Endothelial cell of umbilical vein (primary cell): Measurements from ENCODE around the gene DLL4. TPM values are rescaled to one million over a fixed set of nuclear protein-coding genes. Genes with fewer than 3 reads are reported as not detected.

Experiments used
- BruUV-seq: library from RNA; stranded (reverse); fragments of 400-500 nt; replicated peaks from 2 replicates; lab custom pipeline; 2021; lab: Mats Ljungman, UMichigan
- CTCF ChIA-PET: fragments of 300-600, 350-600 bp; sonication (Branson Sonifier 250); formaldehyde crosslinking; loops from one replicate; lab custom pipeline; 2021; ENCODE audit warnings: antibody characterized with exemption, inconsistent platforms; lab: Charles Lee
- POLR2A ChIA-PET: fragments of 300-600, 350-600 bp; sonication (Branson Sonifier 250); formaldehyde crosslinking; loops from one replicate; lab custom pipeline; 2021; ENCODE audit warnings: antibody characterized with exemption, inconsistent platforms; lab: Charles Lee
- DNase-seq: peaks from one replicate; pipeline ENCODE4 v3.0.0-alpha.2; 2011; ENCODE audit warnings: low read depth, low spot score
- FAIRE-seq: peaks from 2 replicates; lab custom pipeline; 2011; peaks lifted over from hg19 to GRCh38; lab: Jason Lieb, UNC
- H2AFZ ChIP-seq: 2 replicates; pipeline ENCODE4 v1.6.0; 2012; ENCODE audit warnings: low read depth, low read length, control low read depth, inconsistent platforms
- H3K27ac ChIP-seq: 2 replicates; pipeline ENCODE4 v1.5.1; 2011; ENCODE audit warnings: low read depth, mild to moderate bottlenecking, control low read depth, low read length, moderate library complexity; ENCODE audit not compliant: insufficient read depth
- H3K27me3 ChIP-seq, 2 experiments: 2 replicates each; pipeline versions ENCODE4 v1.6.0 to v1.6.1; 2011; ENCODE audit warnings: low read length in 2 of 2, mixed read lengths in 1 of 2; ENCODE audit not compliant: control insufficient read depth in 2 of 2, insufficient read depth in 2 of 2
- H3K36me3 ChIP-seq, 2 experiments: 2 replicates in 1 of 2; 3 replicates in 1 of 2; pipeline ENCODE4 v1.5.1; 2011; ENCODE audit warnings: low read length in 2 of 2, mild to moderate bottlenecking in 1 of 2, moderate library complexity in 1 of 2; ENCODE audit not compliant: control insufficient read depth in 2 of 2, insufficient read depth in 2 of 2; ENCODE audit errors: extremely low read depth in 1 of 2
- H3K4me1 ChIP-seq: 3 replicates; pipeline ENCODE4 v1.5.1; 2011; ENCODE audit warnings: mild to moderate bottlenecking, low read length; ENCODE audit not compliant: control insufficient read depth, insufficient read depth; ENCODE audit errors: extremely low read depth
- H3K4me2 ChIP-seq: 2 replicates; pipeline ENCODE4 v1.6.1; 2011; ENCODE audit warnings: low read length, control low read depth, mixed read lengths; ENCODE audit not compliant: insufficient read depth
- H3K4me3 ChIP-seq, 3 experiments: fragments of 200-600 bp in 1 of 3; sonication (generic), shearing (Covaris generic) in 1 of 3; replicated peaks in 1 of 3; 2 replicates each; pipeline ENCODE4 v1.5.1; 2011 to 2016; ENCODE audit warnings: control low read depth in 3 of 3, low read length in 3 of 3, mild to moderate bottlenecking in 2 of 3, inconsistent platforms in 1 of 3, low read depth in 1 of 3, moderate library complexity in 1 of 3; ENCODE audit not compliant: insufficient read depth in 1 of 3
- H3K79me2 ChIP-seq: 2 replicates; pipeline ENCODE4 v1.6.0; 2012; ENCODE audit warnings: low read length, inconsistent platforms; ENCODE audit not compliant: control insufficient read depth, insufficient read depth
- H3K9ac ChIP-seq: replicated peaks from 2 replicates; pipeline ENCODE3; 2011; ENCODE audit warnings: low read length, control low read depth; ENCODE audit not compliant: insufficient read depth; ENCODE audit errors: extremely low read depth
- H3K9me1 ChIP-seq: replicated peaks from 3 replicates; pipeline ENCODE4 v1.6.0; 2011; ENCODE audit warnings: mild to moderate bottlenecking, low read length; ENCODE audit not compliant: control insufficient read depth, insufficient read depth; ENCODE audit errors: extremely low read depth
- H3K9me3 ChIP-seq: replicated peaks from 2 replicates; pipeline ENCODE4 v1.5.1; 2012; ENCODE audit warnings: low read length, inconsistent platforms; ENCODE audit not compliant: control insufficient read depth, insufficient read depth
- H4K20me1 ChIP-seq: replicated peaks from 2 replicates; pipeline ENCODE3; 2011; ENCODE audit warnings: mild to moderate bottlenecking, low read length; ENCODE audit not compliant: control insufficient read depth, insufficient read depth; ENCODE audit errors: extremely low read depth
- EZH2 ChIP-seq: IDR thresholded peaks from 2 replicates; pipeline ENCODE4 v1.6.1; 2012; ENCODE audit warnings: borderline replicate concordance, low read depth, mild to moderate bottlenecking, moderate library complexity, low read length, inconsistent platforms; ENCODE audit not compliant: severe bottlenecking
- FOS ChIP-seq: IDR thresholded peaks from 2 replicates; pipeline ENCODE4 v1.6.1; 2011; ENCODE audit warnings: mild to moderate bottlenecking, low read length, moderate library complexity, borderline replicate concordance; ENCODE audit not compliant: insufficient read depth
- GATA2 ChIP-seq: IDR thresholded peaks from 2 replicates; pipeline ENCODE4 v1.7.0; 2011; ENCODE audit warnings: low read depth, mild to moderate bottlenecking, moderate library complexity, mixed read lengths, low read length; ENCODE audit not compliant: insufficient read length, insufficient read depth
- JUN ChIP-seq: IDR thresholded peaks from 2 replicates; pipeline ENCODE4 v1.6.1; 2011; ENCODE audit warnings: borderline replicate concordance, low read depth; ENCODE audit not compliant: insufficient read length, insufficient read depth
- MYC ChIP-seq: IDR thresholded peaks from one replicate; pipeline ENCODE4 v1.6.1; 2011; ENCODE audit warnings: mild to moderate bottlenecking, low read depth, low read length
- POLR2A ChIP-seq: IDR thresholded peaks from 2 replicates; pipeline ENCODE4 v1.6.1; 2012; ENCODE audit warnings: low read depth, mild to moderate bottlenecking, control low read depth, low read length
- POLR2AphosphoS5 ChIP-seq: IDR thresholded peaks from 2 replicates; pipeline ENCODE4 v1.6.1; 2012; ENCODE audit warnings: low read depth, mild to moderate bottlenecking, control low read depth, low read length, moderate library complexity; ENCODE audit not compliant: insufficient read depth
- dilution Hi-C: fragments of 300-500 bp; cut with MboI; formaldehyde crosslinking; loops from one replicate; pipeline ENCODE4 v1.15.0; 2019; ENCODE audit warnings: low sequenced_read_pairs; ENCODE audit not compliant: extremely low pct_ligation_motif_present
- intact Hi-C: fragments of 100-400 bp; cut with micrococcal nuclease; formaldehyde crosslinking; loops from one replicate; pipeline ENCODE4 v1.10.0; 2022
- polyA plus RNA-seq, 4 experiments: library from polyadenylated mRNA; depleted of rRNA in 3 of 4; stranded (reverse) in 3 of 4; unstranded in 1 of 4; fragments of >200 nt; gene quantifications; 2 replicates each; pipeline versions ENCODE4 v1.2.1 to v1.2.3, GENCODE V29; 2011 to 2012; ENCODE audit warnings: missing spikeins in 1 of 4
- total RNA-seq: library from RNA; stranded (reverse); gene quantifications from 2 replicates; pipeline ENCODE4 v1.2.3, GENCODE V29; 2021
- TF ChIP-seq, protein P1 (sequence below): IDR thresholded peaks from 2 replicates; pipeline ENCODE4 v1.6.1; 2011; ENCODE audit not compliant: insufficient read depth, insufficient read length
- TF ChIP-seq, protein P2 (sequence below), 2 donors: IDR thresholded peaks; 1 replicate in 1 of 2; 2 replicates in 1 of 2; pipeline ENCODE4 v1.5.1; 2011; ENCODE audit warnings: low read length in 2 of 2, mild to moderate bottlenecking in 2 of 2, moderate library complexity in 2 of 2, control low read depth in 1 of 2, inconsistent platforms in 1 of 2, low read depth in 1 of 2; ENCODE audit not compliant: insufficient read depth in 1 of 2; ENCODE audit errors: extremely low read depth in 1 of 2

DLL4 gene
- total and polyA plus RNA-seq, 2 donors (not counting 3 experiments of a cell fraction or from before 2014, with no cell fraction given): 55.2 to 57.8 TPM

DNA sequence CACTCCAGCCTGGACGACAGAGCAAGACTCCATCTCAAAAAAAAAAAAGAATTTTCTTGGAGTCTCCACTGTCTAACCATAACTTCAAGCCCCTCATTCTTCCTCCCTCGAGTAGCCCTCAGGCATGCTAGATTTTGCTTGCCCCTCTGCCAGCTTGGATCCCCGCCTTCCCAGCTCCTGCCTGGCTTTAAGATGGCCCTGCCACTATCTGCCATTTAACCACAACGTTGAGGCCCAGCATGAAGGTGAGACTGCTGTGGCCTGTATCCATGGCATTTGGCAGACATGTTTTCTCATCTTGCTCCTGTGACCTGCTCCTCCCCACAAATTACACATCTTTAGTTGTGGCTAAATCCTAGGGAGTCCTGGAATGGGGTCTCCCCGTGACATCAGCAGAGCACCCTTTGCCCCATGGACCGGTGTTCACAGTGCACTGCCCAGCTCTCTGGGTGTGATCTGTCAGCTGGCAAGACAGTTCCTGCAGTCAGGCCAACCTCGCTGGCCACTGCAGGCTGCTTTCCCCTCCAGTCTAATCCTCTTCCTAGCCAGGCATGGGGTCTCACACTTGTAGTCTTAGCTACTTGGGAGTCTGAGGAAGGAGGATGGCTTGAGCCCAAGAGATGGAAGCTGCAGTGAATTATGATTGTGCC is 24.5 kb upstream of the DLL4 start:
- H3K9ac ChIP-seq: no peak overlapping the region
- no peaks in the 10 kb centered on the region for H3K27me3 ChIP-seq
- no peaks in the 10 kb centered on the region for H3K9me3 ChIP-seq
- peaks cover 30% of the 10 kb centered on the region for H3K4me1 ChIP-seq
- TF ChIP-seq, protein P1, sequence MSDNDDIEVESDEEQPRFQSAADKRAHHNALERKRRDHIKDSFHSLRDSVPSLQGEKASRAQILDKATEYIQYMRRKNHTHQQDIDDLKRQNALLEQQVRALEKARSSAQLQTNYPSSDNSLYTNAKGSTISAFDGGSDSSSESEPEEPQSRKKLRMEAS: no peak
- no peak for TF ChIP-seq EZH2
- TF ChIP-seq JUN: no peak
- TF ChIP-seq FOS: no peak
- TF ChIP-seq, protein P2, sequence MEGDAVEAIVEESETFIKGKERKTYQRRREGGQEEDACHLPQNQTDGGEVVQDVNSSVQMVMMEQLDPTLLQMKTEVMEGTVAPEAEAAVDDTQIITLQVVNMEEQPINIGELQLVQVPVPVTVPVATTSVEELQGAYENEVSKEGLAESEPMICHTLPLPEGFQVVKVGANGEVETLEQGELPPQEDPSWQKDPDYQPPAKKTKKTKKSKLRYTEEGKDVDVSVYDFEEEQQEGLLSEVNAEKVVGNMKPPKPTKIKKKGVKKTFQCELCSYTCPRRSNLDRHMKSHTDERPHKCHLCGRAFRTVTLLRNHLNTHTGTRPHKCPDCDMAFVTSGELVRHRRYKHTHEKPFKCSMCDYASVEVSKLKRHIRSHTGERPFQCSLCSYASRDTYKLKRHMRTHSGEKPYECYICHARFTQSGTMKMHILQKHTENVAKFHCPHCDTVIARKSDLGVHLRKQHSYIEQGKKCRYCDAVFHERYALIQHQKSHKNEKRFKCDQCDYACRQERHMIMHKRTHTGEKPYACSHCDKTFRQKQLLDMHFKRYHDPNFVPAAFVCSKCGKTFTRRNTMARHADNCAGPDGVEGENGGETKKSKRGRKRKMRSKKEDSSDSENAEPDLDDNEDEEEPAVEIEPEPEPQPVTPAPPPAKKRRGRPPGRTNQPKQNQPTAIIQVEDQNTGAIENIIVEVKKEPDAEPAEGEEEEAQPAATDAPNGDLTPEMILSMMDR (IDR thresholded peaks at IDR 0.05; ENCODE audit: extremely low read depth in 1 of 2, insufficient read depth in 1 of 2, low read depth in 1 of 2, low read length in 2 of 2): no peak
- TF ChIP-seq POLR2A: no peak
- TF ChIP-seq POLR2AphosphoS5: no peak
- no peak for TF ChIP-seq MYC
- TF ChIP-seq GATA2: no peak
- POLR2A ChIA-PET: interaction anchor here (0.6 to 4.3 kb wide), 3 partner anchors 25 to 37 kb away, joined by 3 to 79 read pairs (median 3); partner anchors contain the start of gene DLL4
- dilution Hi-C loops (loop anchor here (10.0 kb wide), 1 partner anchor 110 kb away; no protein-coding TSS in a partner anchor), intact Hi-C loops (loop anchor here (1.0 kb wide), 1 partner anchor 281 kb away; no protein-coding TSS in a partner anchor)
- no peak for DNase-seq
- no peak overlapping the region for H3K4me3 ChIP-seq
- H3K27ac ChIP-seq: no peak overlapping the region
- no peaks in the 10 kb centered on the region for H3K9me1 ChIP-seq
- no peaks in the 10 kb centered on the region for H4K20me1 ChIP-seq
- no peak overlapping the region for H3K4me2 ChIP-seq
- H2AFZ ChIP-seq: no peak overlapping the region
- H3K36me3 ChIP-seq: peaks cover 6 to 29% of the 10 kb centered on the region in 2 experiments
- CTCF ChIA-PET: interaction anchor here (0.8 to 11.3 kb wide), 25 partner anchors 10 to 561 kb away, joined by 3 to 405 read pairs (median 8); partner anchors contain the start of genes DLL4, NUSAP1, OIP5 and RAD51
- H3K79me2 ChIP-seq: peaks cover 10% of the 10 kb centered on the region
- FAIRE-seq: no peak
- BruUV-seq: no TSS peak
